ENCODE data around the gene GPX4. TPM values are rescaled to one million over a fixed set of nuclear protein-coding genes. Genes with fewer than 3 reads are reported as not detected.

Gene GPX4
- total RNA-seq, 6 experiments from 2014 or later, result 204 to 389 (median 212) TPM

DNA sequence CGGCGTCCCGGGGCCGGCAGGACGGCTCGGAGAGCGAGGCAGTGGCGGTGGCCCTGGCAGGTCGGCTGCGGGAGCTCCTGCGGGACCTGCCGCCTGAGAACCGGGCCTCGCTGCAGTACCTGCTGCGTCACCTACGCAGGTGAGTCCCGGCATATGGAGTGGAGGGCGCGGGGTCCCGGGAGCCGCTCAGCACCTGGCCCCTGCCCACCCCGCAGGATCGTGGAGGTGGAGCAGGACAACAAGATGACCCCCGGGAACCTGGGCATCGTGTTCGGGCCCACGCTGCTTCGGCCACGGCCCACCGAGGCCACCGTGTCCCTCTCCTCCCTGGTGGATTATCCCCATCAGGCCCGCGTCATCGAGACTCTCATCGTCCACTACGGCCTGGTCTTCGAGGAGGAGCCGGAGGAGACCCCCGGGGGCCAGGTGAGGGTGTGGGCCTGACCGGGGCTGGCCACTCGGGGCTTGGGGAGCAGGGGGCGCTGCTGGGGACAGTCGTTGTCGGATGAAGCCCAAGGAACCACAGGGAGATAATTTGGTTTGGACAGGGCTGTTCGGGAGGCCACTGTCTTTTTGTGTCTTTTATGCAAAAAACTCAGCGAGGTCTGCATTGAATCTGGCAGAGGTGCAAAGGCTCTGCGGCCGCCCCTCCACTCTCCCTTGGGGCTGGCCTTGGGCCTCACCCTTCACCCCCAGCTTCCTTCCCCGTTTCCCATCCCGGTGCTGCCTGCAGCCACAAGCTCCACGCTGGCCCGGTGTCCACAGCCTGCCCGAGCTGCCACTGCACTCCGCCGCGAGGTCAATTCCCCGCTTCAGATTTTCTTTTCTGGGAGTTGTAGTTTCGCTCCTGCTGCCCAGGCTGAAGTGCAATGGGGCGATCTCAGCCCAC is 20.6 kb upstream of the GPX4 start:
- 53% methylated on average over 9 of the region's 59 CpGs for WGBS (ENCODE audit: insufficient coverage, low coverage, low lambda C conversion rate, missing lambda C conversion rate)
- Histone ChIP-seq H3K27me3 (no peaks in the 10 kb centered on the region), H3K27ac (no peak overlapping the region), H3K4me1 (peaks cover 0 to 14% (median 3%) of the 10 kb centered on the region in 4 donors), H3K4me3 (peak overlapping the region in 1 of 3 donors; percentile 18), H3K36me3 (peaks cover 0 to 13% (median 3%) of the 10 kb centered on the region in 4 donors), H3K9me3 (no peaks in the 10 kb centered on the region)
- intact Hi-C loops (cut with DNase I), result no loop called here
- no peak for TF ChIP-seq POLR2A (IDR thresholded peaks at IDR 0.05)
- TF ChIP-seq, protein P1, sequence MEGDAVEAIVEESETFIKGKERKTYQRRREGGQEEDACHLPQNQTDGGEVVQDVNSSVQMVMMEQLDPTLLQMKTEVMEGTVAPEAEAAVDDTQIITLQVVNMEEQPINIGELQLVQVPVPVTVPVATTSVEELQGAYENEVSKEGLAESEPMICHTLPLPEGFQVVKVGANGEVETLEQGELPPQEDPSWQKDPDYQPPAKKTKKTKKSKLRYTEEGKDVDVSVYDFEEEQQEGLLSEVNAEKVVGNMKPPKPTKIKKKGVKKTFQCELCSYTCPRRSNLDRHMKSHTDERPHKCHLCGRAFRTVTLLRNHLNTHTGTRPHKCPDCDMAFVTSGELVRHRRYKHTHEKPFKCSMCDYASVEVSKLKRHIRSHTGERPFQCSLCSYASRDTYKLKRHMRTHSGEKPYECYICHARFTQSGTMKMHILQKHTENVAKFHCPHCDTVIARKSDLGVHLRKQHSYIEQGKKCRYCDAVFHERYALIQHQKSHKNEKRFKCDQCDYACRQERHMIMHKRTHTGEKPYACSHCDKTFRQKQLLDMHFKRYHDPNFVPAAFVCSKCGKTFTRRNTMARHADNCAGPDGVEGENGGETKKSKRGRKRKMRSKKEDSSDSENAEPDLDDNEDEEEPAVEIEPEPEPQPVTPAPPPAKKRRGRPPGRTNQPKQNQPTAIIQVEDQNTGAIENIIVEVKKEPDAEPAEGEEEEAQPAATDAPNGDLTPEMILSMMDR (IDR thresholded peaks at IDR 0.05), result no peak
- DNase-seq (peak in 1 of 3 donors; percentile 59), ATAC-seq (no peak)

DNA sequence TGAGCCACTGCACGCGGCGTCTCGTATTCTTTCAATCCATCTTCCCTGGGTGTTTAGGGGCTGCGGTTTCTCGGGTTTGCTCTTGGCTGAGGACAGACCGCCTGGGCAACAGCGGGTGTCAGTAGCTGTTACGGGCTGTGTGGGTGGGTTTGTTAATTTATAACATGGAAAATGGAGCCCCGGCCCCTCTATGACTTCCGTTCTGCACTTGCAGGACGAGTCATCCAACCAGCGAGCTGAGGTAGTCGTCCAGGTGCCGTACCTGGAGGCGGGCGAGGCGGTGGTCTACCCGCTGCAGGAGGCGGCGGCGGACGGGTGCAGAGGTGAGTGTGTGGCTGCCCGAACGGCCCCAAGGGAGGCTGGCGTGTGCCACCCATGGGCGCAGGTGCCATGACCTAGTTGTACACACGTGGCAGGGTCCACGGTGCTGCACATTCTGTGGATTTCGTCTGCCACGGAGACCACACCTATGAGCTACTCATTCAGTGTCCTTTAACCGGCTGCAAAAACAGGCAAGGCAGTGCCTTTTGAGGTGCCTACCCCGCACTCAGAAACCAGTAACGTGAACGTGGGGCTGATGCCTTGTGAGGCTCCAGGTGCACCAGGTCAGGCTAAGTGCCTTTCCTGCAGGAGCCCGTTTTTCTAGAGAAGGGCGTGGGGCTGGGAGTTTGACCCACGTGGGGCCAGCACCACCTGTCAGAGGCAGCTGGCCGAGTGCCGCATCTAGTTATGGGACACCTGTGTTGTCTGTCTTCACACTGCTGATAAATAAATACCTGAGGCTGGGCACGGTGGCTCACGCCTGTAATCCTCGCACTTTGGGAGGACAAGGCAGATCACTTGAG is 19.5 kb upstream of the GPX4 start:
- WGBS (ENCODE audit: insufficient coverage, low coverage, low lambda C conversion rate, missing lambda C conversion rate), result 51% methylated on average over 8 of the region's 43 CpGs

DNA sequence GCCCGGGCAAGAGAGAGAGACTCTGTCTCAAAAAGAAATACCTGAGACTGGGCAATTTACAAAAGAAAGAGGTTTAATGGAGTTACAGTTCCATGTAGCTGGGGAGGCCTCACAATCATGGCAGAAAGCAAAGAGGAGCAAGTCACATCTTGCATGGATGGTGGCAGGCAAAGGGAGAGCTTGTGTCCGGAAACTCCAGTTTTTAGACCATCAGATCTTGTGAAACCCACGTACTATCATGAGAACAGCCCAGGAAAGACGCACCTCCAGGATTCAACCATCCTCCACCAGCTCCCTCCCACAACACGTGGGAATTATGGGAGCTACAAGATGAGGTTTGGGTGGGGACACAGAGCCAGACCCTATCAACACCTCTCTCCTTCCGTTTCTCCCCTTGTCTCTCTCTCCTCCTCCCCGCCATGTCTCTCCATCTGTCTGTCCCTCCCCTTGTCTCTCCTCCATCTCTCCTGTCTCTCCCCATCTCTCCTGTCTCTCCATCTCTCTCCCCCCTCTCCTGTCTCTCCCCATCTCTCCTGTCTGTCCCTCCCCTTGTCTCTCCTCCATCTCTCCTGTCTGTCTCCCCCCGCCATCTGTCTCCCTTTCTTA is 18.6 kb upstream of the GPX4 start:
- peaks cover 0 to 14% (median 3%) of the 10 kb centered on the region in 4 donors for H3K4me1 ChIP-seq
- peaks cover 0 to 27% (median 9%) of the 10 kb centered on the region in 4 donors for H3K36me3 ChIP-seq
- ATAC-seq (no peak), DNase-seq (no peak)
- H3K27me3 ChIP-seq, result no peaks in the 10 kb centered on the region
- no peak overlapping the region for H3K27ac ChIP-seq
- H3K9me3 ChIP-seq, result no peaks in the 10 kb centered on the region
- WGBS (ENCODE audit: insufficient coverage, low coverage, low lambda C conversion rate, missing lambda C conversion rate), result 80% methylated on average over 4 of the region's 8 CpGs
- no peak overlapping the region for H3K4me3 ChIP-seq
- TF ChIP-seq POLR2A (IDR thresholded peaks at IDR 0.05), result no peak
- TF ChIP-seq, protein P1 (IDR thresholded peaks at IDR 0.05), result no peak
- intact Hi-C loops (cut with DNase I), result no loop called here

More for the DNA sequence above, 19.5 kb upstream of the GPX4 start:
- DNase-seq (no peak), ATAC-seq (no peak)
- intact Hi-C loops (cut with DNase I), result no loop called here
- Histone ChIP-seq H3K27ac (no peak overlapping the region), H3K4me1 (peaks cover 0 to 14% (median 3%) of the 10 kb centered on the region in 4 donors), H3K9me3 (no peaks in the 10 kb centered on the region), H3K4me3 (no peak overlapping the region), H3K36me3 (peaks cover 0 to 23% (median 7%) of the 10 kb centered on the region in 4 donors), H3K27me3 (no peaks in the 10 kb centered on the region)
- TF ChIP-seq, protein P1 (IDR thresholded peaks at IDR 0.05), result no peak
- TF ChIP-seq POLR2A (IDR thresholded peaks at IDR 0.05), result no peak

DNA sequence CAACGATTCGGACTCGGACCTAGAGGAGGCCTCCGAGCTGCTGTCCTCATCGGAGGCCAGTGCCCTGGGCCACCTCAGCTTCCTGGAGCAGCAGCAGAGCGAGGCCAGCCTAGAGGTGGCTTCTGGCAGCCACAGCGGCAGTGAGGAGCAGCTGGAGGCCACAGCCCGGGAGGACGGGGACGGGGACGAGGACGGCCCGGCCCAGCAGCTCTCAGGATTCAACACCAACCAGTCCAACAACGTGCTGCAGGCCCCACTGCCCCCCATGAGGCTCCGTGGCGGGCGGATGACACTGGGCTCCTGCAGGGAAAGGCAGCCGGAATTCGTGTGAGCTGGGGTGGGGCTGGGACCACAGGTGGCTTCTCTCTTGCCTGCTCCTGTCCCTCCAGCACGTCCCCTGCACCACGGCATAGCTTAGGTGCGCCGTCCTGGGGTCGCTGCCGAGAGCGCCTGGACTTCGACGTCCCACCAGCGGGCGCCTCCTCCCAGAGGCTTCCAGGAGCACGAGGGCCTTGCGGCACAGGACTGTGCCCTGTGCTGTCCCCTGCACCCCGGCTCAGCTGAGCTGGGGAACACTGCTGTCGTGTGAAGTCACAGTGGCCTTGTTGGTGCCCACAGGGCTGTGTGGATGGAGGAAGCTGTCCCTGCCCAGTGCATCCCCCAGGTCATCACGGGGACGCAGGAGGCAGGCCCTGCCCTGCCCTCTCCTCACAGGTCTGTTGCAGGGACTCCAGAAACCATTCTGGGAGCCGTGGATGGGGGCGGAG is 17.9 kb upstream of the GPX4 start:
- Histone ChIP-seq H3K4me3 (no peak overlapping the region), H3K27me3 (no peaks in the 10 kb centered on the region), H3K36me3 (peaks cover 0 to 30% (median 11%) of the 10 kb centered on the region in 4 donors), H3K9me3 (no peaks in the 10 kb centered on the region), H3K4me1 (peaks cover 0 to 14% (median 3%) of the 10 kb centered on the region in 4 donors), H3K27ac (no peak overlapping the region)
- TF ChIP-seq, protein P1 (IDR thresholded peaks at IDR 0.05), result no peak
- no peak for TF ChIP-seq POLR2A (IDR thresholded peaks at IDR 0.05)
- intact Hi-C loops (cut with DNase I), result no loop called here
- peak in 1 of 3 donors; percentile 23 for DNase-seq
- ATAC-seq, result no peak
- 76% methylated on average over 8 of the region's 38 CpGs for WGBS (ENCODE audit: insufficient coverage, low coverage, low lambda C conversion rate, missing lambda C conversion rate)
